ELR (cell line): Measurements from ENCODE around the gene SLC50A1.

ENCODE experiments used
- DNase-seq: peaks from one replicate; pipeline ENCODE4 v3.0.0-alpha.2; 2015; ENCODE audit warnings: low read depth

Gene SLC50A1, protein sequence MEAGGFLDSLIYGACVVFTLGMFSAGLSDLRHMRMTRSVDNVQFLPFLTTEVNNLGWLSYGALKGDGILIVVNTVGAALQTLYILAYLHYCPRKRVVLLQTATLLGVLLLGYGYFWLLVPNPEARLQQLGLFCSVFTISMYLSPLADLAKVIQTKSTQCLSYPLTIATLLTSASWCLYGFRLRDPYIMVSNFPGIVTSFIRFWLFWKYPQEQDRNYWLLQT

DNA sequence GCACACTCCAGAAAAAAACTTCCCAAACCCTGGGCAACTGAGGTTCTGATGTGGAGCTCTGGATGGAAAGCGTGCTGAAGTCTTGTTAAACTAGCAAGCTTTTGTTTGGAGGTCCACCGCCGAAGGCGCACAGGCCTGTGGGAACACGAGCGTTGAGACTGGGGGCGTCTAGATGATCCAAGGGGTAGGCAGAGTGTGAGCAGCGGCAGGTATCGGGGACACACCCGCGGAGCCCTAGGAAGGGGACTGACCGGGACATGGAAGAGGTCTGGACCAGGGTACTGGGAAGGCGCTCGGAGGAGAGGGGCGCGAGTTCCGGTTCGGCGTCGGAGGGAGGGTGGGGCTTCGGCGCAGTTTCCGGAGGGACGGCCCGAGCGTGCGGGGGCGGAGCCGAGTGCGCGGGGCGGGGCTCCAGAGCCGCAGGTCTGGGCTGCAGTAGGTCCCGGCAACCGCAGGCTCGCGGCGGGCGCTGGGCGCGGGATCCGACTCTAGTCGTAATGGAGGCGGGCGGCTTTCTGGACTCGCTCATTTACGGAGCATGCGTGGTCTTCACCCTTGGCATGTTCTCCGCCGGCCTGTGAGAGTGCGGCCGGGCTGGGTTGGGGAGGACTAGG is at the start of gene SLC50A1:
TSS of gene SLC50A1 (plus strand) at position 438 of the 614 bp plus-strand sequence. CDS start at position 498, 60 bp downstream.
- DNase-seq: peak; percentile 94

DNA sequence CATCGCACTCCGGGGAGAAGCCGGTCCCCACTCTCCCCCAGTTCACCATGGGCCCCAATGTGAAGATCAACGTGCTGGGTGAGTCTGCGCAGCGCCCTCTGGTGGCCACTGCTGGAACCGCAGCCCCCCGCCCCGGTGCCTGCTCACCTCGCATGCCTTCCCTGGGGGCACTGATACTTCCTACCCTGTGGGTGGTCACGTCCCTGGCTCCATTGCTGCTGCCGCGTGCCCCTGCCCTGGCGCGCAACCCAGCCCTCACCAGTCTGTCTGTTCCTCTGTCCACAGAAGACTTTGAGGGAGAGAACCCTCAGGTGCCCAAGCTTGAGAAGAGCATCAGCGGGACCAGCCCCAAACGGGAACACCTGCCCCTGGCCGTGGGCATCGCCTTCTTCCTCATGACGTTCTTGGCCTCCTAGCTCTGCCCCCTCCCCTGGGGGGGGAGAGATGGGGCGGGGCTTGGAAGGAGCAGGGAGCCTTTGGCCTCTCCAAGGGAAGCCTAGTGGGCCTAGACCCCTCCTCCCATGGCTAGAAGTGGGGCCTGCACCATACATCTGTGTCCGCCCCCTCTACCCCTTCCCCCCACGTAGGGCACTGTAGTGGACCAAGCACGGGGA is 49.4 kb upstream of the SLC50A1 start:
- peak; percentile 62 for DNase-seq

DNA sequence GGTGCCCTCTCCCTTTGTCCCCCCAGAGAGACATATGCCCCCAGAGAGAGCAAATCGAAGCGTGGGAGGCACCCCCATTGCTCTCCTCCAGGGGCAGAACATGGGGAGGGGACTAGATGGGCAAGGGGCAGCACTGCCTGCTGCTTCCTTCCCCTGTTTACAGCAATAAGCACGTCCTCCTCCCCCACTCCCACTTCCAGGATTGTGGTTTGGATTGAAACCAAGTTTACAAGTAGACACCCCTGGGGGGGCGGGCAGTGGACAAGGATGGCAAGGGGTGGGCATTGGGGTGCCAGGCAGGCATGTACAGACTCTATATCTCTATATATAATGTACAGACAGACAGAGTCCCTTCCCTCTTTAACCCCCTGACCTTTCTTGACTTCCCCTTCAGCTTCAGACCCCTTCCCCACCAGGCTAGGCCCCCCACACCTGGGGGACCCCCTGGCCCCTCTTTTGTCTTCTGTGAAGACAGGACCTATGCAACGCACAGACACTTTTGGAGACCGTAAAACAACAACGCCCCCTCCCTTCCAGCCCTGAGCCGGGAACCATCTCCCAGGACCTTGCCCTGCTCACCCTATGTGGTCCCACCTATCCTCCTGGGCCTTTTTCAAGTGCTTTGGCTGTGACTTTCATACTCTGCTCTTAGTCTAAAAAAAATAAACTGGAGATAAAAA is 48.7 kb upstream of the SLC50A1 start:
- no peak for DNase-seq

DNA sequence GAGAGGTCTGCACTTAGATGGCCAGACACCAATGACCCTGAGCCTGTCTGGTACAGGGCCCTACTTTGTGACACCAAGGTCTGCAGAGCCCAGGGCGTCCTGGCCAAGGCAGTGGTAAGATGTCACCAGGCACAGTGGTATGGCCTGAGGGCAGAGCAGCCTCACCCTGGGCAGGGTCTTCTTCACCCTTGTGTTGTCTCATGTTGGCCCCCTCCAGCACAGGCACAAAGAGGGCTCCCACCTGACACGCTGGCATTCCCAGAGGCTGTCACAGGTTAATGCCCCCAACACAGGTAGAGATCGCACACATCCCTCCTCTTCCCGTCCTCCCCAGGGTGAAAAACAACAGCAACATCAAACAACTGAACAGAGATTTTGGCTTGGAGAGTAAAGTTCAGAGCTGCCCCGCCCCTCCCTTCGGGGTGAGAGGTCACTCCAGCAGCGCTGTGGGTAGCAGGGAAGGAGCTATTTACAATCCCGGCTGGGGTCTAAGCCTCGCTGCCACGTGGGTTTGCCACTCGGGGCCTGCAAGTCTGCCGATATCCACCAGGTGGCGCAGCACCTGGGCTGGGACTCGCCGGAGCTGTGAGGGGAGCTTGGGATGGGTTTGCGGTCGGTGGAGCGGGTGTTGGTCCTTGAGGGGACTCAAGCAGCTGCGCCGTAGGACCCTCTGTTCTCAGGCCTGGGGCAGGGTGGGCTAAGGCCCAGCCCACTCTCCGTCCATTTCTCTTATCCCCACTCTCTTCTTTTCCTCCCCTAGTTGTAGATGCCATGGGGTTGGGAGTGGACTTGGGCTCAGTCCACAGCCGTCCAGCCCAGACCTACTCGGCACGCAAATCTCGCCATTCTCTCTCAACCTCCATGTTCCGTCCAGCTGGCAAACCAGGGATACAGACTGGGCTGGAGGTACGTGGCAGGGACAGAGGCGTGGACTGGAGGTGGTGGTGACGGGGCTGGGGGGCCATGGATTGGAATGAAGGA is 44.3 kb upstream of the SLC50A1 start:
- DNase-seq: peak; percentile 77

DNA sequence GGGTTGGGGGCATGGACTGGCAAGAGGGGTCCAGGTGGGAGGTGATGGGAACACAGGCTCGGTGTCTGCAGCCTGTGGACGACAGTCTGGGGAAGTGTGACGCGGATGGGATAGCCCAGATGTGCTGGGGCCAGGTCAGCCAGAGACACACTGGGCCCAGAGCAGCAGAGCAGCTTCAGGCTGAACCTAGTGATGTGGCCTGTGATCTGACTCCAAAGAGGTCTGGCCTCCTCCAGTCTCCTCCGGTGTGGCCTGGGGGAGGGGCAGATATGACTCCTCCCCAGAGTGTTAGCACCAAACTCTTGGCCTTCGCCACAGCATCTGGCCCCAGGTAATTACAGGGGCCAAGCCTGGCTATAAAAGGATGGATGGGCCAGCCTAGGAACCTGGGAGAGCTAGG is 43.5 kb upstream of the SLC50A1 start:
- DNase-seq: no peak

DNA sequence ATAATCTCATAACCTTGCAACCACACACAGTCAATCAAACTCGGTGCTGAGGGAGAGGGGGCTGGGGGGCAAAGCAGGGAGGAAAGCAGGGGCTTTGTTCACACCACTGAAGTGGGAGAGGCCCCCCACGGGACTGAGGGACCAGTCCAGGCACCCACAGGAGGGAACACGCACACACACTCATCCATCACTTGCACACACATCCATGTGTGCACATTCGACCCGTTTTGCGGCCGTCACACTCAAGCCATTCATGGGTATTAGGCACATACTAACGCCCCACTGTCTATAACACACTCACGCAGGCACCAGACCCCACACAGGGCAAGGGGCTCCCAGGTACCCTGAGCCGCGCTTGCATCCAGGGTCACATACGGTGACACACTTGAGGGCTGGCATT is 43.0 kb upstream of the SLC50A1 start:
- no peak for DNase-seq

DNA sequence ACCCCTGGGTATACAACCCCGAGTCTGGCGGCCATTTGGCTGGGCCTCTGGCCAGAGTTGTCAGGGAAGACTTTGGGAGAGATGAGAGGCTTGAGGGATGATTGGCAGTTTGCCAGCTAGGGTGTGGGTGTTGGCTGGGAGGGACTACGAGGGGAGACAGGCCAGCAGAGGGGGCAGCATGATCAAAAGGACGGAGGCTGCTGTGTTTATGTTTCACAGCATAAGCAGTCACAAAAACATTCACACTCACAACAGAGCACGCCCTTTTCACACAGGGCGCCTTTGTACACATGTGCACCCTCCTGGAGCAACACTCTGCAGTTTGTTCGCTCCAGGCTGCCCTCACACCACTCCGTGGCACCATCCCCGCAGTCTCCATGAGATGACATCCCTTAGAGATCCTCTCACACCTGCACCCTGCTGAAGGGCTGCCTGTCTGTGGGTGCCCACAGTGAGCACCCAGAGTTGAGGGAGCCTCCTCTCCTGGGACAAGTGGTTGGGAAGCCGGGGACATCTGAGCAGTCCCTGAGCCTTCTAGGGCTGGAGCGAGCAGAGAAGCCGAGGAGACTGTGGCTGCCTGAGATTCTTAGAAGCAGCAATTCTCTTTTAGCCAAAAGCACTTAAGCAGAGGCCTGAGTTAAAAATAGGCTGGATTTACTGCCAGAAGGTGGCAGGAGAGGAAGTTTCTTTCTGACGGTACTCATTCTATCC is 41.6 kb upstream of the SLC50A1 start:
- peak; percentile 62 for DNase-seq

DNA sequence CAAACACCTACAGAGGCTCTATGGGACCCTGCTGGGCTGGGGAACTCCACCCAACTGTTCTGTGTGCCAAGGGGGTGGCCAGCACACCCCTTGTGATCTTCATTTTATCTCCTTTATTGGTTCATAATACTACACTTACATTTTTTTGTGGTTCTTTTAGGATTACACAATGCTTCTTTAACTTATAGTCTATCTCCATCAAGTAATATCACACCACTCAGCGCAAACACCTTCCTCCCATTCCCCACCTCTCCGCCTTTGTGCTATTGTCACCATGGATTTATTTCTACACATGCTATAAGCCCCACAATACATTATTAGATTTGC is 41.1 kb upstream of the SLC50A1 start:
- DNase-seq: no peak

DNA sequence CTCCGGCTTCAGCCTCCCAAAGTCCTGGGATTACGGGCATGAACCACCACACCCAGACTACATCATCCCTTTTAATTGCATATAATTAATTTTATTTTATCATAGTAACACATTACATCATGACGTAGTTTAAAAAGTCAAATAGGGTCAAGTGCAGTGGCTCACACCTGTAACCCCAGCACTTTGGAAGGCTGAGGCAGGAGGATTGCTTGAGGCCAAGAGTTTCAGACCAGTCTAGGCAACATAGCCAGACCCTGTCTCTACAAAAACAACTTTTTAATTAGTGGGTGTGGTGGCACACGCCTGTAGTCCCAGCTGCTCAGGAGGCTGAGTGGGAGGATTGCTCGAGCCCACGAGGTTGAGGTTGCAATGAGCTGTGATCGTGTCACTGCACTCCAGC is 36.3 kb upstream of the SLC50A1 start:
- DNase-seq: no peak

DNA sequence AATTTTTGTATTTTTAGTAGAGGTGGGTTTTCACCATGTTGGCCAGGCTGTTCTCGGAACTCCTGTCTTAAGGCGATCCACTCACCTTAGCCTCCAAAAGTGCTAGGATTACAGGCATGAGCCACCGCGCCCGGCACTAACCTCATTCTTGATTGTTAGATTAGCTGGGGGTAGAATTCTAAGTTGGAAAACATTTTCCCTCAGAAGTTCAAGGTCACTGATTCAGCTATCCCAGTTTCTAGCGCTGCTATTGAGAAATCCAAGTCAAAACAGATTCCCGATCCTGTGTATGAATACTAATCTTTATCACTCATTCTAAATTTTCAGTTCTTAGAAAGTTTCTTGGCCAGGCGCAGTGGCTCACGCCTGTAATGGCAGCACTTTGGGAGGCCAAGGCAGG is 32.3 kb upstream of the SLC50A1 start:
- no peak for DNase-seq

DNA sequence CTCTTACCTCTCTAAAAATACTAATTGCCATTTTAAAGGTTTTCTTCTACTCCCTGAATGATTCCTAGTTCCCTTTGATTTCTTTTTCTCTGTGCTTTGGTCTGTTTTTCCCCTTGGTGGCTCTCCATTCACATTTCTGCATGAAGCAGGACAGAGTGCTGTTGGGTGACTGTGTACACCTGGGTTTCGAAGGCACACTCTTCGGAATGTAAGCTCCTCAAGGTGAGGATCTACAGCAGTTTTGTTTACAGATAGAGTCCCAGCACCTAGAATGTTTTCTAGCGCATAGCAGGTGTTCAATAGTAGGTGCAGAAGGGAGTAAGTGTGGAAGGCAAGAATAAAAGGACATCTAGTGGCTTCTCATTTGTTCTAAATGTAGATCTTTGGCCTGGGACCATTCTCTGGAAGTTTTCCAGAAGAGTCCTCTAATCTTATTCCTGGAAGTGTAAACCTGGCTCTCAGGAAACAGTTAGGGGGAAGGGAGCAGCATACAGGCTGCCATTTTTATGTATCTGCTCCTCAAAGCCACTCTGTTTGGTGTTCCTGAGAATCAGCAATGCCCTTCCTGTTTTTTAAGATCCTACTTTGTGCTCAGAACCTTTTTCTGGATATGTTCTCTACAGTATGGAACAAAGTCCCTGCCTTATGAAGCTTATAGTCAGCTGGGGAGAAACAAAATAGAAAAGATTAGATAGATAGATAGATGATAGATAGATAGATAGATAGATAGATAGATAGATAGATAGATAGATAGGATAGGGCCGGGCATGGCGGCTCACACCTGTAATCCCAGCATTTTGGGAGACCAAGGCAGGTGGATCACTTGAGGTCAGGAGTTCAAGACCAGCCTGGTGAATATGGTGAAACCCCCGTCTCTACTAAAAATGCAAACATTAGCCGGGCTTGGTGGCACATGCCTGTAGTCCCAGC is 30.8 kb upstream of the SLC50A1 start:
- no peak for DNase-seq

DNA sequence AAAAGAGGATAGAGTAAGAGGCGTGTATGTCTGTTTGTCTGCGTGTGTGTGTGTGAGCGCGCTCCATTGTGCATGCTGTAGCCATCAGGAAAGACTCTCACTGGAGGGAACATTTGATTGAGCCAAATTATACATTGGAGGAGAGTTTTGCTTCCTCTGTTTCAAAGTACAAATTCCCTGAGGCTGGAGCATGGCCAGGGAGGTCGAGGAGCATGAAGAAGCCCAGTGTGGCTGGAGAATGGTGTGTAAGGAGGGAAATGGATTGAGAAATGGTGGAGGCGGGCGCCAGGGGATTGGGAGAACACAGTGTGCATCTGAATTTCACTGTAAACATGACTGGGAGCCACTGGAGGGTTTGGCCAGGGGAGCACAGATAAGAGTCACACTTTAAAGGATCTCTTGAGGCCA is 30.0 kb upstream of the SLC50A1 start:
- DNase-seq: no peak

DNA sequence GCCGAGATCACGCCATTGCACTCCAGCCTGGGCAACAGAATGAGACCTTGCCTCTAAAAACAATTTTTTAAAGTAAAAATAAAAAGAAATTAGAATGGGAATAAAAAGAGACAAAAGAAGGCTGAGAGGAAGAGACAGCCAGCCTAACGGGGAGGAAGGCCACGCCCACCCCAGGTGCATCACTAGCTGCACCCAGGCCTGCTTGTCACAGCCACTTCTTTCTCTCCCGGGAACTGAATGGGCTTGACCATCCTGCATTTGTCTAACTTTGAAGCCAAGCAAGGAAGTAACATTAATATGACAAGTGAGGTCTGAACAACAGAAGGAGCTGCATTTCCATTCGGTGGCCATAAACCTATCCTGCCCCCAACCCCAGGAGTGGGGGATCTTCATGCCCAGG is 28.8 kb upstream of the SLC50A1 start:
- no peak for DNase-seq

DNA sequence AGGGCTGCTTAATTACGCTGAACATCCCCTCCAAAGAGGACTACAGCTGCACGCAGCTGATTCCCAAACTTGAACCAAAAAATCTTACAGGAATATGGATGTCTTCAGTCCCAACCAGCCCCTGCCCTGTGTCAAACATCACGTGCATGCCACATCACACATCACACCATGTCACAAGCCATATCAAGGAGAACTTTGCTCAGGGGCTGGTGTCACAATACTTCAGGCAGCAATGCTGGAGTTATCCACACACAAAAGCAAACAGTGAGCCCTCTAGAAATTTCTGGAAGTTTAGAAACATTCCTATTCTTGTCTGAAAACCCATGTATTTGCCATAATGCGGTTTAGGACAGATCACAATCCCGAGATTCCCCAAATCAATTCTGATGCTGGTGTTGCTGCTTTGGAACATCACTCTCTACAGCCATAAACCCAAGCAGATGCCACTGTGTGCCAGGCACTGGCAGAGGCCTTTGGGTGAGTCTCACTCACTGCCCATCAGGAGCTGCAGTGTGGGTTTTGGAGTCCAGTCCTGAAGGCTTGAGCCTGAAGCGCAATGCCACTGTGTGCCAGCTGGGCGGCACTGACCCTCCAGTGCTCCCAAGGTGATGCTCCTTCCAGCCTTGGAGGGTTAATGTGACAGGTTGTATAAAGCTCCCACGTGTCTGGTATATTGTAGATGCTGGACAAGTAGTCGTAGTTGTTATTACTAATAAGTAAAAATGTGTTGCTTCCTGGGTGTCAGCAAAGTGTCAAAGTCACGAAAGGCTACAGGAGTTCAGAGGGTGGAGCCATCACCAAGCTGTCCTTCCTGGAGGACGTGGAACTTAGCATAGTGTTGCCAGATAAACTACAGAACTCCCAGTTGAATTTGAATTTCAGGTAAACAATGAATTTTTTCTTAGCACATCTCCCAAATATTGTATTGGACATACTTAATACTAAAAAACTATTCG is 28.1 kb upstream of the SLC50A1 start:
- DNase-seq: no peak

DNA sequence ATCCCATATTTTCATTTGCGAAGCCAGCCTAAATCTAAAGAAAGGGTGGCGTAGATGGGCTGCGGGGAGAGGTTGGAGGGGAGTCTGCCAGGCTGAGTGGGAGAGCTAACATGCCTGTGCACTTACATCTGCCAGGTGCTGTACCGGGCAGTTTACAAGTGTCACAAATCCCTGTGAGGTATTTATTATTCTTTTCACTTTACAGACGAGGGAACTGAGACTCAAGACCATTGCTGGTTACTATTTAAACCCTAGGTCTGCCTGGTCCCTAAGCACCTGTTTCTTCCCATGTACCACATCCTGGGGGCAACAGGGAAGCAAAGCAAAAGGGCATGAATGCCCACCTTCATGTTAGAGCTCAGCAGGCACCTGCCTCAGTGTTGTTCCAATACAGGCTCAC is 27.4 kb upstream of the SLC50A1 start:
- DNase-seq: no peak

DNA sequence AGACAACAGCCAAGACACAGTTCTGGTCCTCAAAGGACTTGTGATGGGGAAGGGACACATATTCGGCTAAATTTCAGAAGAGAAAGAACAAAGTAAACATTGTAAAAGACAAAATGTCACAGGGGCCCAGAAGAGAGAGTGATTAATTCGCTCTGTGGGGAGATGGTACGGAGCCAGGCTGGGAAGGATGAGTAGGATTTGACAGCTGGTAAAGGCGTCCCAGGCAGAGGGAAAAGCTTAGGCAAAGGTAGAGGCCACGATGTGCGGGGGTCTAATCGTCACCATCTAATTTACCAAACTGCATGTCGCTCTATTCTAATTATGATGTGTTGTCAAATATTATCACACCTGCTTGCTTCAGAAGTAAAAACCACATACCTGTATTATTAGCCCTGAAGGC is 25.3 kb upstream of the SLC50A1 start:
- DNase-seq: no peak

DNA sequence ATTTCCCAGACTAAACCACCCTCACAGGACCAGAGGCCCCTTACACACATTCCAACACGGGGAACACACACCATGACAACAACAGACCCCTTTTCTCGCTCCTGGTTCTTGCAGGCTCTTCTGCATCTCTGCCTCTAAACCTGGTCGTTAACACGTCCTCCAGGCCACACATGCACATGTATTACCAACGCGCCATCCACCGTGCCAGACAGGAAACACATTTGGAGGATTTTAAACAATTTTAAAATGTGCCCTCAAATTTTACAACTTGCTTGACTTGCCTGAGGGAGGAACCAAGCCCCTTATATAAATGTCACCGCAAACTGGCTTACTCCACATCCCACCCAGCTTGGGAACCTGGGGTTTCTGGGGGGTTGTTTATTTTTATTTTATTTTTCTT is 24.8 kb upstream of the SLC50A1 start:
- no peak for DNase-seq

DNA sequence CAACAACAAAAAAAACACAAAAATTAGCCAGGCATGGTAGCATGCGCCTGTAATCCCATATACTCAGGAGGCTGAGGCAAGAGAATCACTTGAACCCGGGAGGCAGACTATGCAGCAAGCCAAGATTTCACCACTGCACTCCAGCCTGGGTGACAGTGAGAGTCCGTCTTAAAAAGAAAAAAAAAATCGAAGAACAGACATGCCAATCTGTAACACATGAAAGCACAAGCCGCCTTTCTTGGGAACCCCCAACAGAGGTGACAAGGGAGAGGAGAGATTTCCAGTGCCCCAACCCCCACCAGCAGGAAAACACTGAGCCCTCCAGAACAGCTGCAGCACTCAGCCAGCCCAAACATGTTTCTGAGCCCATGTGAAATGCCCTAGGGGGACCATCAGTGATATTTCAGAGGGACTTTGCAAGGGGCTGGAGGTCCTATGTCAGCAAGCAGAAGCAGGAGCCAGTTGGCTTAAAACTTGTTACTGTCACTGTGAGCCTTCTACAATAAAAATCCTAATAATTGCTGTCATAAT is 22.1 kb upstream of the SLC50A1 start:
- no peak for DNase-seq
